Left ventricle myocardium inferior (tissue), 1 donor: ENCODE results near the gene NPHS1. TPM values are rescaled to one million over a fixed set of nuclear protein-coding genes. Genes with fewer than 3 reads are reported as not detected.
"Not testable (repeated sequence)": the region's sequence is repeated elsewhere in the genome, so short reads cannot be mapped to it uniquely, and the experiment has no call there.

Source experiments
- DNase-seq: peaks from one replicate; pipeline ENCODE4 v3.0.0-alpha.2; 2020
- H3K27ac ChIP-seq: fragments of 200-600 bp; replicated peaks from 2 replicates; pipeline ENCODE4 v1.8.0; 2021
- H3K27me3 ChIP-seq: fragments of 200-600 bp; 2 replicates; pipeline ENCODE4 v1.8.0; 2021; ENCODE audit warnings: low read depth
- H3K36me3 ChIP-seq: fragments of 200-600 bp; 2 replicates; pipeline ENCODE4 v1.8.0; 2021
- H3K4me1 ChIP-seq: fragments of 200-600 bp; 2 replicates; pipeline ENCODE4 v1.8.0; 2021
- H3K4me3 ChIP-seq: fragments of 200-600 bp; 2 replicates; pipeline ENCODE4 v1.8.0; 2021; ENCODE audit warnings: mild to moderate bottlenecking, moderate library complexity
- H3K9me3 ChIP-seq: fragments of 200-600 bp; replicated peaks from 2 replicates; pipeline ENCODE4 v1.8.0; 2021
- intact Hi-C: fragments of 100-400 bp; cut with micrococcal nuclease; formaldehyde crosslinking; loops from one replicate; pipeline ENCODE4 v1.11.0; 2022
- total RNA-seq: library from RNA; stranded (reverse); fragmentation: NEBNext Ultra II Directional; extraction: Animal tissue kit (Norgen Biotek cat#: 25700); gene quantifications from one replicate; pipeline ENCODE4 v1.2.1, GENCODE V29; 2021
- TF ChIP-seq, protein P1 (sequence below): fragments of 200-600 bp; IDR thresholded peaks from 2 replicates; pipeline ENCODE4 v1.8.0; 2021; ENCODE audit warnings: antibody characterized with exemption, mild to moderate bottlenecking, borderline replicate concordance
- donor health status: DM: no; HTN: yes; CAD: no; lungs with severe emphysema.

The NPHS1 gene
- total RNA-seq, 1 donor from 2014 or later = not detected

GRCh38 chr19:35805526-35806102 lies 46.7 kb downstream of the NPHS1 start:
- H3K36me3 ChIP-seq = no peaks in the 10 kb centered on the region
- H3K27me3 ChIP-seq = peaks cover 84% of the 10 kb centered on the region
- no peaks in the 10 kb centered on the region for H3K4me1 ChIP-seq
- H3K9me3 ChIP-seq = no peaks in the 10 kb centered on the region
- intact Hi-C loops = no loop called here
- TF ChIP-seq, protein P1, sequence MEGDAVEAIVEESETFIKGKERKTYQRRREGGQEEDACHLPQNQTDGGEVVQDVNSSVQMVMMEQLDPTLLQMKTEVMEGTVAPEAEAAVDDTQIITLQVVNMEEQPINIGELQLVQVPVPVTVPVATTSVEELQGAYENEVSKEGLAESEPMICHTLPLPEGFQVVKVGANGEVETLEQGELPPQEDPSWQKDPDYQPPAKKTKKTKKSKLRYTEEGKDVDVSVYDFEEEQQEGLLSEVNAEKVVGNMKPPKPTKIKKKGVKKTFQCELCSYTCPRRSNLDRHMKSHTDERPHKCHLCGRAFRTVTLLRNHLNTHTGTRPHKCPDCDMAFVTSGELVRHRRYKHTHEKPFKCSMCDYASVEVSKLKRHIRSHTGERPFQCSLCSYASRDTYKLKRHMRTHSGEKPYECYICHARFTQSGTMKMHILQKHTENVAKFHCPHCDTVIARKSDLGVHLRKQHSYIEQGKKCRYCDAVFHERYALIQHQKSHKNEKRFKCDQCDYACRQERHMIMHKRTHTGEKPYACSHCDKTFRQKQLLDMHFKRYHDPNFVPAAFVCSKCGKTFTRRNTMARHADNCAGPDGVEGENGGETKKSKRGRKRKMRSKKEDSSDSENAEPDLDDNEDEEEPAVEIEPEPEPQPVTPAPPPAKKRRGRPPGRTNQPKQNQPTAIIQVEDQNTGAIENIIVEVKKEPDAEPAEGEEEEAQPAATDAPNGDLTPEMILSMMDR = no peak
- H3K27ac ChIP-seq = no peak overlapping the region
- no peak overlapping the region for H3K4me3 ChIP-seq
- no peak for DNase-seq

- H3K27me3 ChIP-seq = peaks cover 91% of the 10 kb centered on the region
Observed at GRCh38 chr19:35801828-35802227, 50.5 kb downstream of the NPHS1 start.

GRCh38 chr19:35797663-35798062 lies 54.6 kb downstream of the NPHS1 start:
- no peak for DNase-seq
- no peak overlapping the region for H3K27ac ChIP-seq
- no peaks in the 10 kb centered on the region for H3K4me1 ChIP-seq
- TF ChIP-seq, protein P1 = no peak
- intact Hi-C loops = no loop called here
- H3K4me3 ChIP-seq = peak overlapping the region; percentile 29
- H3K9me3 ChIP-seq = no peaks in the 10 kb centered on the region
- H3K27me3 ChIP-seq = peaks cover 94% of the 10 kb centered on the region
- H3K36me3 ChIP-seq = no peaks in the 10 kb centered on the region

More at GRCh38 chr19:35801828-35802227, 50.5 kb downstream of the NPHS1 start:
- Histone ChIP-seq H3K9me3 (no peaks in the 10 kb centered on the region), H3K27ac (no peak overlapping the region), H3K4me3 (no peak overlapping the region), H3K4me1 (no peaks in the 10 kb centered on the region), H3K36me3 (no peaks in the 10 kb centered on the region)
- TF ChIP-seq, protein P1 = no peak
- intact Hi-C loops = no loop called here
- no peak for DNase-seq

DNA sequence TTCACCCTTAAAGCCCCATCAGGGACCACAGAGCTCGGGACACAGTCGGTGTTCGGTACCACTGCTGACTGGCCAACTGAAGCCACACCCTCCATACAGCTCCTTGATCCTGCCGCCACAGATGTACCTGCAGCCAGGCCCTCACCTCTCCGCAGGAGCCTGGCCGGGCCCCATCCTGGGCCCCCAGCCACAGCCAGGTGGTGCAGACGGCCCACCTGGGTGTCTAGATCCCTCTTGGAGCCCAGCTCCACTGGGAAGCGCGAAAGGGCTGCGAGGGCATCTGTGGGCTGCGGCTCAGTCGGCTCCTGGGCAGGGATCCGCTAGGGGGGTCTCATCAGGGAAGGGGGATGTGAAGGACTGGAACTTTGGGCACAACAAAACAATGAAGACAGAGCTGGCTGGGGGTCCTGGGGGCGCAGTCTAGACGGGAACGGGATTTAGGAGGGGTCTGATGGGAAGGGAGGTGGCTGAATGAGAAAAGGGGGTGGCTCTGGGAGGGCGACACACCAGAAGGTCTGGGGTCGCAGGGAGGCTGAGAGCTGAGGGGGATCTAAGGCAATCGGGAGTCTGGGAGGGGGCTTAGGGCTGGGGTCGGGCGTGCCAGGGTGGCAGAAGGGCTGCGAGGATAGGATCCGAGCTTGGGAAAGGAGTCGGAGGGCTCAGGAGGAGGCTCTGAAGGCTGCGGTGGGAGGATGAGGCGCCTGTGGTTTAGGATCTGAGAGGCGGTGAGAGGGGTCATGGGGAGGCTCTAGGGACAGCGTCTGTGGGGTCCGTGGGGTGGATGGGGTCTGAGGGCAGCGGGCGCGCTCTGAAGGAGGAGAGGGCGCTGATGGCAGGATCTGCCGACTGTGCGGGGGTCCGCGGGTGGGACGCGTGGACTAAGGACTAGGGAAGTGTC lies 55.4 kb downstream of the NPHS1 start:
- Histone ChIP-seq H3K4me3 (no peak overlapping the region), H3K27ac (no peak overlapping the region), H3K9me3 (no peaks in the 10 kb centered on the region), H3K27me3 (peaks cover 92% of the 10 kb centered on the region), H3K36me3 (no peaks in the 10 kb centered on the region), H3K4me1 (no peaks in the 10 kb centered on the region)
- TF ChIP-seq, protein P1 = no peak
- intact Hi-C loops = no loop called here
- no peak for DNase-seq

- intact Hi-C loops, H3K9me3 ChIP-seq, H3K4me1 ChIP-seq, H3K4me3 ChIP-seq, DNase-seq, H3K36me3 ChIP-seq, H3K27ac ChIP-seq: not testable (repeated sequence)
- H3K27me3 ChIP-seq = peaks cover 82% of the 10 kb centered on the region
Observed at GRCh38 chr19:35795564-35795963, 56.7 kb downstream of the NPHS1 start.
